Activated CD4-positive, alpha-beta T cell treated with anti-CD3 and anti-CD28 coated beads, Interleukin-2, amount 50 U/mL, for 16 hours (primary cell): ENCODE measurements around the gene IL4I1.
A peak's percentile ranks its signal among the peaks of the same experiment; 100 is the strongest.
"Not testable (repeated sequence)": the region's sequence is repeated elsewhere in the genome, so short reads cannot be mapped to it uniquely, and the experiment has no call there.

Experiments used
- DNase-seq: peaks from one replicate; pipeline ENCODE4 v3.0.0-alpha.2; 2020

Gene IL4I1

GRCh38 chr19:49896863-49897621 is at the start of gene IL4I1:
Gene IL4I1 (minus strand): TSS chr19:49896887. CDS start chr19:49896160, 727 bp downstream.
- DNase-seq = peak; percentile 81

- DNase-seq = no peak
Observed at GRCh38 chr19:49946415-49946814, 49.7 kb upstream of the IL4I1 start.

- peak; percentile 67 for DNase-seq
Observed at GRCh38 chr19:49944567-49944966, 47.9 kb upstream of the IL4I1 start.

GRCh38 chr19:49940482-49940791 is 43.8 kb upstream of the IL4I1 start:
- no peak for DNase-seq

- no peak for DNase-seq
Observed at GRCh38 chr19:49939721-49940481, 43.2 kb upstream of the IL4I1 start.

- no peak for DNase-seq
Observed at GRCh38 chr19:49938662-49939061, 42.0 kb upstream of the IL4I1 start.

GRCh38 chr19:49937750-49938381 is 41.2 kb upstream of the IL4I1 start:
- peak; percentile 81 for DNase-seq

- DNase-seq = no peak
Observed at GRCh38 chr19:49936549-49936948, 39.9 kb upstream of the IL4I1 start.

GRCh38 chr19:49933643-49934042 is 37.0 kb upstream of the IL4I1 start:
- DNase-seq = no peak

GRCh38 chr19:49932731-49933131 is 36.0 kb upstream of the IL4I1 start:
- DNase-seq = peak; percentile 47

- DNase-seq = peak; percentile 16
Observed at GRCh38 chr19:49932041-49932451, 35.4 kb upstream of the IL4I1 start.

GRCh38 chr19:49931293-49932040 is 34.8 kb upstream of the IL4I1 start:
- DNase-seq = no peak

GRCh38 chr19:49930483-49931011 is 33.9 kb upstream of the IL4I1 start:
- DNase-seq = no peak

- peak; percentile 97 for DNase-seq
Observed at GRCh38 chr19:49929611-49930482, 33.2 kb upstream of the IL4I1 start.

GRCh38 chr19:49929121-49929610 is 32.5 kb upstream of the IL4I1 start, which contains the start of the genes ATF5 and NUP62:
Gene ATF5 (plus strand): TSS chr19:49929205. CDS start chr19:49930851, 1,646 bp downstream.
Gene NUP62 (minus strand): TSS chr19:49929504. CDS start chr19:49909807, 19,697 bp downstream.
- peak; percentile 93 for DNase-seq

GRCh38 chr19:49927526-49928264 is 31.0 kb upstream of the IL4I1 start:
- no peak for DNase-seq

- no peak for DNase-seq
Observed at GRCh38 chr19:49926515-49926914, 29.8 kb upstream of the IL4I1 start.

GRCh38 chr19:49925486-49925885 is 28.8 kb upstream of the IL4I1 start:
- DNase-seq = no peak

GRCh38 chr19:49924881-49925210 is 28.2 kb upstream of the IL4I1 start:
- DNase-seq = not testable (repeated sequence)

GRCh38 chr19:49924004-49924880 is 27.6 kb upstream of the IL4I1 start:
- no peak for DNase-seq
